ENCODE measurements around the gene NASP. TPM values are rescaled to one million over a fixed set of nuclear protein-coding genes. Genes with fewer than 3 reads are reported as not detected.

NASP gene
- polyA plus RNA-seq, 1 donor = 153 TPM

GRCh38 chr1:45666836-45667235 lies 83.0 kb downstream of the NASP start:
- H3K4me3 ChIP-seq (ENCODE audit: low read length) = no peak overlapping the region
- H3K4me1 ChIP-seq (ENCODE audit: control insufficient read depth, insufficient read depth, low read length) = no peaks in the 10 kb centered on the region
- 100% methylated on average over 1 of the region's 2 CpGs for WGBS (ENCODE audit: insufficient coverage, low lambda C conversion rate)
- no peak overlapping the region for H3K27ac ChIP-seq (ENCODE audit: low read length)
- no peak for DNase-seq
- no peaks in the 10 kb centered on the region for H3K36me3 ChIP-seq (ENCODE audit: control insufficient read depth, insufficient read depth, low read length)
- H3K27me3 ChIP-seq (ENCODE audit: control insufficient read depth, insufficient read depth, low read length) = no peaks in the 10 kb centered on the region
- no peaks in the 10 kb centered on the region for H3K9me3 ChIP-seq (ENCODE audit: control insufficient read depth, low read depth, low read length)

DNA sequence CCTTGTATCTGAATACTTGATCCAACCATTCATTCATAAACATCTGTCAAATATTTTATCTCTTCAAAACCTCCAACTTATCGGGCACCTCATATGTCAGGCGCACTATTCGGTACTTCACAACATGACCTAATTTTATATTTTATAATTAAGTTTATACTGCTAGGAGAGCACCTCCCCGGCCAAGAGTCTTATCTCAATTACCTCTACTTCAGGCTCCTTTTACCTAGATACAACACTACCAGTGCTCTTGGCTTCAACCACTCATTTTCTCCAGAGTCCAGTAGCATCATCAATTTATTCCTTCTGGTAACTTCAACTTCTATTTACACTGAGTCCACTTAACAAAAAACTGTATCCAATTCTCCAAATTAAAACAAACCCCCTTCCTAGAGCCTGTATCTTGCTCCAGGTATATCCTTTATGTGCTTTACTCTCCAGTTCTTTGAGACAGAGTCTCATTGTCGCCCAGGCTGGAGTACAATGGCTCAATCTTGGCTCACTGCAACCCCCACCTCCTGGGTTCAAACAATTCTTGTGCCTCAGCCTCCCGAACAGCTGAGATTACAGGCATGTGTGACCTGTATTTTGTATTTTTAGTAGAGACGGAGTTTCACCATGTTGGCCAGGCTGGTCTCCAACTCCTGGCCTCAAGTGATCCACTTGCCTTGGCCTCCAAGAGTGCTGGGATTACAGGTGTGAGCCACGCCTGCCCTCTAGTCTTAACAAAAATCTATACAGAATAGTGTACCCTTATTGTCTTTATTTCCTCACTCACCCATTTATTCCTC lies 83.7 kb downstream of the NASP start:
- no peak for DNase-seq
- no peaks in the 10 kb centered on the region for H3K9me3 ChIP-seq (ENCODE audit: control insufficient read depth, low read depth, low read length)
- WGBS (ENCODE audit: insufficient coverage, low lambda C conversion rate) = 83% methylated on average over 1 of the region's 8 CpGs
- no peak overlapping the region for H3K4me3 ChIP-seq (ENCODE audit: low read length)
- H3K36me3 ChIP-seq (ENCODE audit: control insufficient read depth, insufficient read depth, low read length) = no peaks in the 10 kb centered on the region
- H3K27me3 ChIP-seq (ENCODE audit: control insufficient read depth, insufficient read depth, low read length) = no peaks in the 10 kb centered on the region
- no peaks in the 10 kb centered on the region for H3K4me1 ChIP-seq (ENCODE audit: control insufficient read depth, insufficient read depth, low read length)
- no peak overlapping the region for H3K27ac ChIP-seq (ENCODE audit: low read length)

Other genes with a start within 250 kb of the NASP start
- gene TOE1, start 243.9 kb upstream of the NASP start, polyA plus RNA-seq = 13.4 TPM
- gene MUTYH, start 243.6 kb upstream of the NASP start, polyA plus RNA-seq = 34.1 TPM
- gene TESK2, start 92.9 kb upstream of the NASP start, polyA plus RNA-seq = 12.8 TPM
- gene CCDC163, start 84.0 kb upstream of the NASP start, polyA plus RNA-seq = 1.9 TPM
- gene MMACHC, start 83.7 kb upstream of the NASP start, polyA plus RNA-seq = 5.7 TPM
- gene PRDX1, start 62.2 kb upstream of the NASP start, polyA plus RNA-seq = 239 TPM
- 256 TPM for gene AKR1A1, start 33.2 kb upstream of the NASP start, polyA plus RNA-seq
- gene CCDC17, start 40.0 kb downstream of the NASP start, polyA plus RNA-seq = 0.88 TPM
- 99.3 TPM for gene GPBP1L1, start 102.5 kb downstream of the NASP start, polyA plus RNA-seq
- gene TMEM69, start 104.1 kb downstream of the NASP start, polyA plus RNA-seq = 42.7 TPM
- gene IPP, start 166.6 kb downstream of the NASP start, polyA plus RNA-seq = 16.8 TPM
- 49.7 TPM for gene MAST2, start 219.6 kb downstream of the NASP start, polyA plus RNA-seq